ENCODE data around the gene SLC35F3.

GRCh38 chr1:234303231-234303630, 398.8 kb downstream of the SLC35F3 start:
- TF ChIP-seq POLR2AphosphoS5 (IDR thresholded peaks at IDR 0.05; ENCODE audit: low read depth, low read length) (no peak), REST (IDR thresholded peaks at IDR 0.05; ENCODE audit: insufficient read depth in 1 of 2, low read depth in 2 of 2, low read length in 2 of 2) (no peak), SIN3A (IDR thresholded peaks at IDR 0.05; ENCODE audit: borderline replicate concordance, insufficient read depth, low read length) (no peak)

Data from PFSK-1 (cell line).